ENCODE measurements around the gene ASB13. TPM values are rescaled to one million over a fixed set of nuclear protein-coding genes. Genes with fewer than 3 reads are reported as not detected.

The ASB13 gene
- total RNA-seq, 3 donors from 2014 or later (not counting 1 experiment from before 2014, with no cell fraction given) = 0.99 to 2.4 (median 1.4) TPM

DNA sequence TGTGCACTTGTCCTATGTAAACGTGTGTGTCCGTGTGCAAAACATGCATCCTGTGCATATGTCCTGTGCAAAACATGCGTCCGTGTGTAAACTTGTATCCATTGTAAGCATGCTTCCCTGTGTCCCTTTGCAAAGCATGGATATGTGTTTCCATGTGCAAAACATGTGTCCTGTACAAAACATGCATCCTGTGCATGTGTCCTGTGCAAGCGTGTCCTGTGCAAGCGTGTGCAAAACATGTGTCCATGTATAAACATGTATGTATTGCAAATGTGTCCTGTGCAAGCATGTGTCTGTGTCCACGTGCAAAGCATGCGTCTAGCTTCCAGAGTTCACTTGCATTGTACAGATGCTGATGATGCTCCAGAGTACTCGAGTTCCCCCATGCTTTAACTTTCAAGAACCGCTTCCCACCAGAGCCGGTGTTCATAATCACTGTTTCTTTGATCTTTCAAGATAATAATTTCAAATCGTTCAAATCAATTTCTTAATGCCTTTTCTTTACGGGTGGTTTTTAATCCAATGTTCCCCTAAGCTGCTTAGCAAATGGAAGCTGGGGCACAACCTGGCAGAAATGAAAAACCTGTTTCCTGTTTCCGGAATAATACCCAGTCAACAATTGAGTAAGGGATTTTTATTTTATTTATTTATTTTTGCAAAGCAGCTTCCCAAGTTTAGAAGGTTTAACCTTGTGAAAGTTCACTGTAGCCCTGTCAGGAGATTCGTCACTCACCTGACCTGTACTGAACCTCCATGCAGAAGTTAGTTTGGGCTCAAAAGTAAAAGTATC, 641 bp upstream of the ASB13 start:
- intact Hi-C loops (cut with micrococcal nuclease) = no loop called here

DNA sequence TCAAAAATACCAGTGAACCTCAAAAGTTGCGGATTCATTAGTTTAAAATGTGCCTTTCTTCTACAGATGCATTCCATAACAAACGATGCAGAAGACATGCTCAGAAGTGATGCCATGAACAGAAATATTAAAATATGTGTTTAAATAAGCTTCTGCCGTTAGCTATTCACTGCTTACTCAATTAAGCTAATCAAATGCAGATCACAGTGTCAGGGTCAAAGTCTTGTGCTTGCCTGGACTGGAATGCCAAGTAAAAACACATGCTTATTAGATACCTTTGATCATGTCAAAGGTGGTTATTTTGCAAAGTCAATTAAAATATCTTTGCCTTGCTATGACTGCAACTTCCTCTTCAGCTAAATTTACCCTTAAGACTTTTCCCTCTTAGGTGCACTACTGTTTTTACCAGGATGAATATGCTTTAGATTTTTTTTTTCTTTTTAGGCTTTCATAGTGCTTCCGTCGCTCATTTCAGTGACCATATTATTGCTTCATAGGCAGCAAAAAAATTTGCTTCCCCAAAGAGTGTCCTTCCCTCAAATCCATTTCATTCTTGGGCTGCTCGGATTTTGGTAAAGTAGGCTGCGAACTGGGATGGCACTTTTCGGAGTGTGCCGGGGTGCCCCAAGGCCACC, 905 bp downstream of the ASB13 start:
- H3K36me3 ChIP-seq (ENCODE audit: control insufficient read depth, insufficient read depth, low read length) = no peaks in the 10 kb centered on the region
- H3K4me3 ChIP-seq (ENCODE audit: low read length) = peak overlapping the region; percentile 56
- no peaks in the 10 kb centered on the region for H3K27me3 ChIP-seq (ENCODE audit: control insufficient read depth, insufficient read depth, low read length)
- DNase-seq (peak in 1 of 2 donors; percentile 15), ATAC-seq (no peak)
- peaks cover 11% of the 10 kb centered on the region for H3K4me1 ChIP-seq (ENCODE audit: control insufficient read depth, insufficient read depth, low read length)
- Mint-ChIP-seq H3K4me3 (peak overlapping the region; percentile 80), H3K4me1 (peaks cover 9 to 12% of the 10 kb centered on the region in 2 donors), H3K36me3 (no peaks in the 10 kb centered on the region), H3K27ac (no peak overlapping the region), H3K27me3 (ENCODE audit: low read depth in 2 of 2) (peaks cover 8 to 22% of the 10 kb centered on the region in 2 donors), H3K9me3 (no peaks in the 10 kb centered on the region)
- TF ChIP-seq CTCF (IDR thresholded peaks at IDR 0.05) = no peak
- H3K9me3 ChIP-seq (ENCODE audit: control insufficient read depth, insufficient read depth, low read length) = no peaks in the 10 kb centered on the region
- intact Hi-C loops (cut with micrococcal nuclease) = no loop called here
- 33% methylated on average over 9 of the region's 9 CpGs for WGBS (ENCODE audit: insufficient coverage)
- no peak overlapping the region for H3K27ac ChIP-seq (ENCODE audit: low read length)

More for the DNA sequence above, 641 bp upstream of the ASB13 start:
- Mint-ChIP-seq H3K4me1 (peaks cover 9 to 12% of the 10 kb centered on the region in 2 donors), H3K4me3 (peak overlapping the region; percentile 88), H3K27ac (no peak overlapping the region), H3K36me3 (no peaks in the 10 kb centered on the region), H3K27me3 (ENCODE audit: low read depth in 2 of 2) (peaks cover 16 to 31% of the 10 kb centered on the region in 2 donors), H3K9me3 (no peaks in the 10 kb centered on the region)
- TF ChIP-seq CTCF (IDR thresholded peaks at IDR 0.05) = no peak
- no peaks in the 10 kb centered on the region for H3K27me3 ChIP-seq (ENCODE audit: control insufficient read depth, insufficient read depth, low read length)
- ATAC-seq = peak in 1 of 3 donors; percentile 25
- no peaks in the 10 kb centered on the region for H3K36me3 ChIP-seq (ENCODE audit: control insufficient read depth, insufficient read depth, low read length)
- H3K4me3 ChIP-seq (ENCODE audit: low read length) = peak overlapping the region; percentile 35
- H3K4me1 ChIP-seq (ENCODE audit: control insufficient read depth, insufficient read depth, low read length) = peaks cover 11% of the 10 kb centered on the region
- WGBS (ENCODE audit: insufficient coverage) = 30% methylated on average over 15 of the region's 15 CpGs
- H3K9me3 ChIP-seq (ENCODE audit: control insufficient read depth, insufficient read depth, low read length) = no peaks in the 10 kb centered on the region
- no peak overlapping the region for H3K27ac ChIP-seq (ENCODE audit: low read length)
- no peak for DNase-seq

DNA sequence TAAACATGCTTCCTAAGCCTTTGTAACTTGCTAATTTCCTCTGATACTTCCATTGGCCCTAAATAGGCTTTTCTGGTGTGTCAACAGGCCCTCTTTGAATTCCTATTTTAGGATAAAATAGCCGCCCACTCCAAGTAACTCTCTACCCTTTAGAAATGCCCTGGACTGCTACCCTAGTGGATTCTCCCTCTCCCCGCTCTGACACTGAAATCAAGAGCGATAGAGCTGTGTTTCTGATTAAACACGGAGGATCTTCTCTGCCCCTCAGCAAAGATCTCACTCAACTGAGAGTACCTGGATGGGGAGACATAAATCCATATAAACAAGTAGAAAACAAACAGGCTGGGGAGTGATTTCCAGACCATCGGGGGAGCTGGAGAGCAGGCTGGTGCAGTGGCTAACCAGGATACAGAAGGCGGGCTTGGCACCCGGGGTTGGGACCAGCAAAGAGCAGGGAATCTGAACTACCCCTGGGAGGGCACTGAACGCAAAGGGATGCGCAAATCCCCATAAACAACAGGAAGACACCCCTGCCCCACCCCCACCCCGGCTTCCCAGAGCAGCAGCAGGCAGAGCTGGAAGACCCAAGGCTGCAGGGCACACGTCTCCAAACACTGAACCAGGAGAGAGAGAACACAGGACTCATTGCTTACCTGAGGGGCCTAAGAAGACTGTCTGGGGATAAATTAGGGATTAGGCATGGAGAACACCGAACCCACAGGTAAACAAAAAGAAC, 2.5 kb downstream of the ASB13 start:
- Histone ChIP-seq H3K4me3 (ENCODE audit: low read length) (no peak overlapping the region), H3K27me3 (ENCODE audit: control insufficient read depth, insufficient read depth, low read length) (no peaks in the 10 kb centered on the region), H3K36me3 (ENCODE audit: control insufficient read depth, insufficient read depth, low read length) (no peaks in the 10 kb centered on the region), H3K4me1 (ENCODE audit: control insufficient read depth, insufficient read depth, low read length) (peaks cover 16% of the 10 kb centered on the region), H3K27ac (ENCODE audit: low read length) (no peak overlapping the region), H3K9me3 (ENCODE audit: control insufficient read depth, insufficient read depth, low read length) (no peaks in the 10 kb centered on the region)
- intact Hi-C loops (cut with micrococcal nuclease) = no loop called here
- no peaks in the 10 kb centered on the region for H3K9me3 Mint-ChIP-seq
- DNase-seq = no peak
- H3K36me3 Mint-ChIP-seq = no peaks in the 10 kb centered on the region
- H3K4me1 Mint-ChIP-seq = peaks cover 9 to 20% of the 10 kb centered on the region in 2 donors
- H3K4me3 Mint-ChIP-seq = peak overlapping the region; percentile 14
- H3K27ac Mint-ChIP-seq = no peak overlapping the region
- TF ChIP-seq CTCF (IDR thresholded peaks at IDR 0.05) = no peak
- WGBS (ENCODE audit: insufficient coverage) = 97% methylated on average over 11 of the region's 12 CpGs
- H3K27me3 Mint-ChIP-seq (ENCODE audit: low read depth in 2 of 2) = peaks cover 8 to 25% of the 10 kb centered on the region in 2 donors
- ATAC-seq = no peak

Data from natural killer cell (primary cell).